GM19372 (cell line): ENCODE data around the gene FANCD2OS.
"Not testable (repeated sequence)": the region's sequence is repeated elsewhere in the genome, so short reads cannot be mapped to it uniquely, and the experiment has no call there.

Experiments
- ATAC-seq: cut with Tn5 transposase; IDR thresholded peaks from one replicate; pipeline ENCODE4 v1.9.1; 2021; ENCODE audit warnings: mild to moderate bottlenecking, low read depth, moderate library complexity; ENCODE audit not compliant: unreplicated experiment

FANCD2OS gene

DNA sequence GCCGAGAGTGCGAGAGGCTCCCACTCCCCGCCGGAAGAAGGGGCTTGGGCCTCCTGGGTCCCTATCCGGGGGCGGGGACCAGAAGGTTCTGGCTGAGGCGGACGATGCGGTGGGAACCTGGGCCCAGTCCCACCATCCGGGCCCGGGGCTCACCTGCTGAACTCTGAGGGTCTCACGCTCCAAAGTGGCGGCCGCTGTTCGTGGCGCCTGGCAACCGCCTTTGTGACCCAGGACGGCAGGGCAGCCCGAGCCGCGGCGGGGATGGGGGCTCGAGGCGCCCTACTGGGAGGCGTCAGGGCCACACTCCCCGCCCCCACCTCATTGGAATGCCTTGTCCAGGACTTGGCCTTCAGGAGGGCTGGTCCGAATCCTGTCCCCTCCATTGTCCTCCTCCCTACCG lies at the start of gene FANCD2OS:
FANCD2OS (minus strand) TSS at position 165 of the 400 bp plus-strand sequence. CDS start 3,481 bp downstream, outside the sequence.
- ATAC-seq, result no peak

DNA sequence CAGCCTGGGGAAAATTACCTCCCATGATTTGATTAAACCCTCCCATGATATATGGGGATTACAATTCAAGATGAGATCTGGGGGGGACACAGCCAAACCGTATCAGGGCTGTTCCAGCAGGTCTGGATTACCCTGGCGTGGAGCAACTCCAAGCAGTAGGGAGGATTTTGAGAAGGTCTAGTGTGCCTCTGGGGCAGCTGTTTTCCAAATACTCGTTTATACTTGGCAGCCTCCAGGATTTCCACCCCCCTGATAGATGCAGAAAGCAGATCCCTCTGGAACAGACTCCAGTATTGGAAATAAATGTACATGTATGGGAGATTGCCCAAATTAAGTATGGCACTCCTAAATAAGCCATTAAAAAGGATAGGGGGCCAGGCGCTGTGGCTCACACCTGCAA lies 49.0 kb upstream of the FANCD2OS start:
- ATAC-seq, result no peak

DNA sequence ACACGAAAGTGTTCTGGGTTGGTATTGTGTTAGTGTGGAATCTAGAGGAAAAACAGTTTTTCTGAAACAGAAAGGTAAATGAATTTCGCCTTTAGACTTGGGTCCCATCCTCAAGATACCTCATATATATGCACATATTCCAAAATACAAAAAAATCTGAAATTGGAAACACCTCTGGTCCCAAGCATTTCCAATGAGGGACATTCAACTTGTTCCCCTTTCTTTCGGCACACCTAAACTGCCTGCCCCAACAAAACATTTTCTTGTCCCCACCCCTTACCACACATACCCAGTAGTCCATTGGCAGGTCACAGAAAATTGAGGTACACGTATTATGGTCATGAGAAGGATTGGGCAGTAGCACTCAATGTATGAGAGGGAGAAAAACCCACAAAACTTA lies 47.6 kb upstream of the FANCD2OS start:
- ATAC-seq, result no peak

- no peak for ATAC-seq
Observed at GRCh38 chr3:10155123-10155472, 47.0 kb upstream of the FANCD2OS start.

GRCh38 chr3:10154335-10155122 lies 46.5 kb upstream of the FANCD2OS start:
- ATAC-seq, result no peak

DNA sequence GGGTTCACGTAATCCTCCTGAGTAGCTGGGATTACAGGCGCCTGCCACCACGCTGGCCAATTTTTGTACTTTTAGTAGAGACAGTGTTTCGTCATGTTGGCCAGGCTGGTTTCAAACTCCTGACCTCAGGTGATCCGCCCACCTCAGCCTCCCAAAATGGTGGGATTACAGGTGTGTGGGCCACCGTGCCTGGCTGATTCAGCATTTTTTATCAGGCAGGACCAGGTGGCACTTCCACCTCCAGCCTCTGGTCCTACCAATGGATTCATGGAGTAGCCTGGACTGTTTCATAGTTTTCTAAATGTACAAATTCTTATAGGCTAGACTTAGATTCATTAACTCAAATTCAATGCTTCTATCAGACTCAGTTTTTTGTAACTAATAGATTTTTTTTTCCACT lies 42.9 kb upstream of the FANCD2OS start:
- ATAC-seq, result no peak

GRCh38 chr3:10149226-10149625 lies 41.2 kb upstream of the FANCD2OS start:
- no peak for ATAC-seq

DNA sequence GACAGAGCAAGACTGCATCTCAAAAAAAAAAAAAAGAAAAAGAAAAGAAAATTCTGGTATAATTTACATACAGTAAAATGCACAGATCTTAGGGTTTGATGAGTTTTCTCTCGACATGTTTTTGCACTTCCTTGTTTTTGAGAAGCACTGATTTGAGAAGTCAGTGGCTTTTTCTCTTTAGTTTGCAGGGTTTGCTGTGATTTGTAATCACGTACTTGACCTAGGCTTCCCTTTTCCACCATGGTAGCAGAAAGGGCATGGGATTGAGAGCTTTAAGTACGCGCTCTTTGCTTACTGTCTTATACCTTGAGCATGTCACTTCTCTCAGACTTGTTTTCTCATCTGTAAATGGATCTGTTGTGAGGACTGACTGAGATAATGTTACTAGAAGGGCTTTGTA lies 37.6 kb upstream of the FANCD2OS start:
- no peak for ATAC-seq

GRCh38 chr3:10142707-10143560 lies 34.9 kb upstream of the FANCD2OS start:
- ATAC-seq, result no peak

- ATAC-seq, result no peak
Observed at GRCh38 chr3:10140996-10141546, 33.0 kb upstream of the FANCD2OS start.

DNA sequence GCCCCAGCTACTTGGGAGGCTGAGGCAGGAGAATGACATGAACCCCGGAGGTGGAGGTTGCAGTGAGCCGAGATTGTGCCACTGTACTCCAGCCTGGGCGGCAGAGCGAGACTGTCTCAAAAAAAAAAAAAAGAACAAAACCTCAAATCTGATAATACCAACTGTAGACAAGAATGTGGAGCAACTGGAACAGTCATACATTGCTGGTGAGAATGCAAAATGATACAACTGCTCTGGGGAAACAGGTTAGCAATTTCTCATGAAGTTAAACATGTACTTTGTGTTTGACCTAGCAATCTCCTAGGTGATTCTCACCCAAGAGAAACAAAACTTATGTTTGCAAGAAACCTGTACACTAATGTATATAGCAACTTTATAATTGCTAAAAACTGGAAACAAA lies 29.1 kb upstream of the FANCD2OS start:
- no peak for ATAC-seq

DNA sequence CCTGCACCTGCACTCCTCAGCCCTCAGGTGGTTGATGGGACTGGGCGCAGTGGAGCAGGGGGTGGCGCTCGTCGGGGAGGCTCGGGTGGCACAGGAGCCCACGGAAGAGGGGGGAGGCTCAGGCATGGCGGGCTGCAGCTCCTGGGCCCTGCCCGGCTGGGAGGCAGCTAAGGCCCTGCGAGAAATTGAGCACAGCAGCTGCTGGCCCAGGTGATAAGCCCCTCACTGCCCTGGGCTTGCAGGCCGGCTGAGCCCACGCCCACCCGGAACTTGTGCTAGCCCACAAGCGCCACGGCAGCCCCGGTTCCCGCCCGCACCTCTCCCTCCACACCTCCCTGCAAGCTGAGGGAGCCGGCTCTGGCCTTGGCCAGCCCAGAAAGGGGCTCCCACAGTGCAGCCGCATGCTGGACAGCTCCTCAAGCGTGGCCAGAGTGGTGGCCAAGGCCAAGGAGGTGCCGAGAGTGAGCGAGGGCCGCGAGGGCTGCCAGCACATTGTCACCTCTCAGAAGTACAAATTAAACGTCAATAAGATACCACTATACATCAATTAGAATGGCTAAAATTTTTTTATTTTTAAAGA lies 28.5 kb upstream of the FANCD2OS start:
- no peak for ATAC-seq

DNA sequence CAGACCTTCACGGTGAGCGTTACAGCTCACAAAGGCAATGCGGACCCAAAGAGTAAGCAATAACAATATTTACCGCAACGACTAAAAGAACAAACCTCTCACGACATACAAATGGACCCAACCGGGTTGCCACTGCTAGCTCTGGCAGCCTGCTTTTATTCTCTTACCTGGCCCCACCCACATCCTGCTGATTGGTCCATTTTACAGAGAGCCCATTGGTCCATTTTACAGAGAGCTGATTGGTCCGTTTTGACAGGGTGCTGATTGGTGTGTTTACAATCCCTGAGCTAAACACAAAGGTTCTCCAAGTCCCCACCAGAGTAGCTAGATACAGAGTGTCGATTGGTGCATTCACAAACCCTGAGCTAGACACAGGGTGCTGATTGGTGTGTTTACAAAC lies 27.8 kb upstream of the FANCD2OS start:
- ATAC-seq, result not testable (repeated sequence)

GRCh38 chr3:10122724-10123123 lies 14.7 kb upstream of the FANCD2OS start:
- ATAC-seq, result no peak

GRCh38 chr3:10121064-10121463 lies 13.0 kb upstream of the FANCD2OS start:
- no peak for ATAC-seq

DNA sequence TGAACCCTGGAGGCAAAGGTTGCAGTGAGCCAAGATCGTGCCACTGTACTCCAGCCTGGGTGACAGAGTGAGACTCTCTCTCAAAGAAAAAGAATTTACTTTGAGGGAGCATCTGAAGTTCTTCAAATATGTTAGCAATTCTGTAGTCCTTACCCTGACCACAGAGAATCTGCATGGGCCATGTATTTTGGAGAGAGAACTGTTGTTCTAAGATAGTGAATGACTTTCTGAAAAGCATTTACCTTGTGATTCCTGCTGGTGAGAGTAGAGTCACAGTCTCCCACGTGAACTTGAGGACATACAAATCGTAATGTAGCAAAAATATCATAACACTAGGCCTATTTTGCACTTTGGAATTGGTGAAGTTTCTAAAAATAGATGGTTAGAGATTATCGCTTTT lies 11.3 kb upstream of the FANCD2OS start:
- ATAC-seq, result no peak

DNA sequence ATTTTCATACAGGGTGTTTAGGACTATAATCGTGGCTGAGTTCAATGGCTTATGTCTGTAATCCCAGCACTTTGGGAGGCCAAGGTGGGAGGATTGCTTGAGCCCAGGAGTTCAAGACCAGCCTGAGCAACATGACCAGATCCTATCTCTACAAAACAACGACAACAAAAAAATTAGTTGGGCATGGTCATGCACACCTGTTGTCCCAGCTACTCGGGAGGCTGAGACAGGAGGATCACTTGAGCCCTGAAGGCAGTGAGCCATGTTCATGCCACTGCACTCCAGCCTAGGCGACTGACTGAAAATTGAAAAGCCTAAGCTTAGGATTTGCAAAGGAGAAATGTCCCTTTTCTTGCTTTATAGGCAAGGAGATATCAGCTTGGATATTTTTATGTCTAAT lies 8.9 kb upstream of the FANCD2OS start:
- no peak for ATAC-seq

DNA sequence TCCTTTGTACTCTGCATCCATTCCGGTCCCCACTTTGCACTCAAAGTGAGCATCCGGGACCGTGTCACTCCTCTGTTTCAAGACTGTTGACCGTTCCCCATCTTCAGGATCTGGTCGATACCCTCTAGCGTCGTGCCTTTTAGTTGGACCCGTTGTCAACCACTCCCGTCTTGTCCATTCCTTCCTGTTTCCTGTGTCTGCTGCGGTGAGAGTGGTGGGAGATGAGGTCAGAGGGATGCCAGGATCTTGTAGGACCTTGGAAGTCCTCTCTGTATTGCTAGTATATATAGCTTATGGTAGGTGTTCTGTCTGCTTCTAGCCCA lies 8.0 kb upstream of the FANCD2OS start:
- ATAC-seq, result no peak

GRCh38 chr3:10115326-10116137 lies 7.5 kb upstream of the FANCD2OS start, which contains the start of gene BRK1:
BRK1 (plus strand) TSS chr3:10115675; CDS start chr3:10115702, 27 bp downstream.
- ATAC-seq, result peak; percentile 90

GRCh38 chr3:10106919-10107318 lies 1.1 kb downstream of the FANCD2OS start:
- no peak for ATAC-seq
